GM13977 (cell line): ENCODE data around the gene PRDX2.

Experiments
- DNase-seq: peaks from one replicate; pipeline ENCODE4 v3.0.0; 2012; ENCODE audit warnings: low spot score
- CTCF ChIP-seq: IDR thresholded peaks from 2 replicates; pipeline ENCODE4 v1.5.1; 2012; ENCODE audit warnings: mild to moderate bottlenecking, control low read depth; ENCODE audit not compliant: insufficient read depth; ENCODE audit errors: extremely low read depth, missing control alignments
- in situ Hi-C: fragments of 300-500 bp; cut with MboI; formaldehyde crosslinking; loops from one replicate; pipeline ENCODE4 v1.12.0; 2022; ENCODE audit warnings: low sequenced_read_pairs, low pct_unique_long_range_greater_than_20kb, mixed read lengths, inconsistent platforms; ENCODE audit not compliant: unreplicated experiment

The PRDX2 gene

GRCh38 chr19:12763100-12763499 is 38.5 kb downstream of the PRDX2 start:
- in situ Hi-C loops = loop anchor here (10.0 kb wide), 1 partner anchor 82 kb away; no protein-coding TSS in a partner anchor
- DNase-seq = no peak
- TF ChIP-seq CTCF = no peak

GRCh38 chr19:12759686-12760085 is 41.9 kb downstream of the PRDX2 start:
- DNase-seq = no peak
- TF ChIP-seq CTCF = no peak
- in situ Hi-C loops = loop anchor here (10.0 kb wide), 2 partner anchors 85 to 195 kb away; no protein-coding TSS in a partner anchor

GRCh38 chr19:12757544-12758274 is 43.9 kb downstream of the PRDX2 start:
- peak; percentile 92 for TF ChIP-seq CTCF
- in situ Hi-C loops = loop anchor here (10.0 kb wide), 1 partner anchor 193 kb away; no protein-coding TSS in a partner anchor
- peak; percentile 88 for DNase-seq

GRCh38 chr19:12756150-12756883 is 45.3 kb downstream of the PRDX2 start:
- no peak for TF ChIP-seq CTCF
- DNase-seq = no peak
- in situ Hi-C loops = loop anchor here (10.0 kb wide), 1 partner anchor 192 kb away; no protein-coding TSS in a partner anchor

GRCh38 chr19:12754465-12755196 is 47.0 kb downstream of the PRDX2 start:
- no peak for DNase-seq
- TF ChIP-seq CTCF = no peak
- in situ Hi-C loops = loop anchor here (10.0 kb wide), 1 partner anchor 190 kb away; no protein-coding TSS in a partner anchor
